ENCODE measurements around the gene LAMA1. TPM values are rescaled to one million over a fixed set of nuclear protein-coding genes. Genes with fewer than 3 reads are reported as not detected.

The LAMA1 gene
- total and polyA plus RNA-seq, 2 of the 4 experiments (the other 2 are of a cell fraction) = 10.9 to 15.5 TPM

- Histone ChIP-seq H3K9ac (ENCODE audit: low read depth, low read length) (no peak overlapping the region), H3K4me1 (ENCODE audit: control insufficient read depth, insufficient read depth, low read length) (no peaks in the 10 kb centered on the region), H2AK9ac (replicated peaks; ENCODE audit: low read depth, low read length, poor library complexity) (no peak overlapping the region), H4K5ac (ENCODE audit: low read depth, low read length) (no peak overlapping the region), H2AFZ (replicated peaks; ENCODE audit: low read length, poor library complexity) (no peak overlapping the region), H2BK20ac (ENCODE audit: low read depth, low read length) (no peak overlapping the region), H4K91ac (ENCODE audit: insufficient read depth, low read depth, low read length) (no peak overlapping the region), H3K9me3 (ENCODE audit: control insufficient read depth, insufficient read depth, low read length) (no peaks in the 10 kb centered on the region), H2AK5ac (ENCODE audit: low read depth, low read length) (no peak overlapping the region), H3K27ac (ENCODE audit: insufficient read depth, low read length) (no peak overlapping the region), H4K20me1 (ENCODE audit: insufficient read depth, low read length) (no peaks in the 10 kb centered on the region), H2BK120ac (ENCODE audit: low read depth, low read length) (no peak overlapping the region), H3K27me3 (ENCODE audit: control insufficient read depth, insufficient read depth, low read length) (no peaks in the 10 kb centered on the region), H3K14ac (replicated peaks; ENCODE audit: low read depth, low read length) (no peak overlapping the region), H3K4me3 (ENCODE audit: insufficient read depth, low read depth, low read length) (no peak overlapping the region), H2BK15ac (ENCODE audit: low read depth, low read length) (no peak overlapping the region), H3K4ac (ENCODE audit: low read depth, low read length) (no peak overlapping the region), H3K23ac (ENCODE audit: low read depth, low read length) (no peak overlapping the region), H4K8ac (ENCODE audit: low read depth in 2 of 2, low read length in 2 of 2) (no peak overlapping the region), H3K18ac (ENCODE audit: low read depth, low read length) (no peak overlapping the region), H2BK5ac (ENCODE audit: low read depth, low read length, poor library complexity, severe bottlenecking) (no peak overlapping the region), H3K79me1 (ENCODE audit: low read depth in 1 of 2, low read length in 2 of 2) (no peaks in the 10 kb centered on the region), H3K4me2 (ENCODE audit: low read depth, low read length) (no peak overlapping the region), H3K56ac (ENCODE audit: extremely low read depth, insufficient read depth, low read length) (no peak overlapping the region), H3K9me1 (ENCODE audit: insufficient read depth, low read length) (no peaks in the 10 kb centered on the region), H3K36me3 (ENCODE audit: control insufficient read depth, insufficient read depth, low read length) (peaks cover 9% of the 10 kb centered on the region)
- DNase-seq (no peak), ATAC-seq (ENCODE audit: low read depth) (no peak)
- BruUV-seq (replicated peaks) = no TSS peak
- TF ChIP-seq FOS (IDR thresholded peaks at IDR 0.05; ENCODE audit: low read depth, low read length) (no peak), BHLHE40 (IDR thresholded peaks at IDR 0.05; ENCODE audit: low read depth, low read length) (no peak)
- POLR2A ChIA-PET (ENCODE audit: unreplicated experiment) = no interaction called here
- in situ Hi-C loops (cut with MboI; ENCODE audit: low sequenced_read_pairs) (no loop called here), dilution Hi-C loops (cut with HindIII; ENCODE audit: low sequenced_read_pairs, unreplicated experiment) (no loop called here), intact Hi-C loops (cut with micrococcal nuclease) (no loop called here)
- CTCF ChIA-PET = no interaction called here
- WGBS, 2 experiments (ENCODE audit: extremely low coverage in 2 of 2, insufficient read length in 1 of 2) = 87% methylated on average over 3 of the region's 7 CpGs; no CpG with 5 or more reads in 1 of the 2 experiments
Measured at GRCh38 chr18:6983366-6983765, 134.2 kb downstream of the LAMA1 start.
